H1 (cell line): ENCODE results near the gene TAS2R31. TPM values are rescaled to one million over a fixed set of nuclear protein-coding genes. Genes with fewer than 3 reads are reported as not detected.

Experiments used
- NRF1 ChIP-seq: IDR thresholded peaks from 2 replicates; pipeline ENCODE4 v1.6.1; 2011; ENCODE audit warnings: mild to moderate bottlenecking, low read depth, low read length, improper control_type of control experiment
- polyA plus RNA-seq, 7 experiments: library from polyadenylated mRNA; depleted of rRNA in 3 of 7; stranded (reverse) in 5 of 7; unstranded in 2 of 7; fragments of >200 nt in 5 of 7; fragments of 200-250 nt in 2 of 7; gene quantifications; 1 replicate in 5 of 7; 2 replicates in 1 of 7; 4 replicates in 1 of 7; pipeline versions ENCODE4 v1.2.1 to v1.2.3, GENCODE V29; 2011 to 2013; ENCODE audit warnings: missing spikeins in 2 of 7, mixed read lengths in 2 of 7
- total RNA-seq: library from RNA; stranded (reverse); fragmentation: NEBNext Ultra II Directional; extraction: Animal tissue kit (Norgen Biotek cat#: 25700); gene quantifications from 2 replicates; pipeline ENCODE4 v1.2.1, GENCODE V29; 2021

Gene TAS2R31
- total and polyA plus RNA-seq, 2 of the 8 experiments (the other 6 are each of a cell fraction or from before 2014, with no cell fraction given) = 0.24 to 1.4 TPM

GRCh38 chr12:10982244-10982643 is 49.0 kb downstream of the TAS2R31 start (continued):
- no peak for TF ChIP-seq NRF1

Other genes with a start within 250 kb of the TAS2R31 start
- not detected in 2 replicates for gene TAS2R7, start 228.8 kb downstream of the TAS2R31 start, total RNA-seq
- not detected in 2 replicates for gene TAS2R7, start 228.8 kb downstream of the TAS2R31 start, polyA plus RNA-seq (2011; rRNA removed)
- gene TAS2R8, start 224.1 kb downstream of the TAS2R31 start, total RNA-seq = not detected in 2 replicates
- not detected in 2 replicates for gene TAS2R8, start 224.1 kb downstream of the TAS2R31 start, polyA plus RNA-seq (2011; rRNA removed)
- gene TAS2R9, start 221.2 kb downstream of the TAS2R31 start, total RNA-seq = not detected in 2 replicates
- gene TAS2R9, start 221.2 kb downstream of the TAS2R31 start, polyA plus RNA-seq (2011; rRNA removed) = not detected in 2 replicates
- not detected in 2 replicates for gene TAS2R10, start 205.0 kb downstream of the TAS2R31 start, total RNA-seq
- 0.08 and 0.14 TPM in 2 replicates for gene TAS2R10, start 205.0 kb downstream of the TAS2R31 start, polyA plus RNA-seq (2011; rRNA removed)
- 2.0 TPM in 1 of 2 replicates, not detected in the other for gene PRR4, start 181.9 kb downstream of the TAS2R31 start, total RNA-seq
- 1.9 and 11.2 TPM in 2 replicates for gene PRR4, start 181.9 kb downstream of the TAS2R31 start, polyA plus RNA-seq (2011; rRNA removed)
- 4.3 and 6.5 TPM in 2 replicates for gene PRH1, start 147.2 kb downstream of the TAS2R31 start, total RNA-seq
- 2.1 and 4.5 TPM in 2 replicates for gene PRH1, start 147.2 kb downstream of the TAS2R31 start, polyA plus RNA-seq (2011; rRNA removed)
- gene TAS2R13, start 121.8 kb downstream of the TAS2R31 start, total RNA-seq = 0.17 TPM in 1 of 2 replicates, not detected in the other
- gene TAS2R13, start 121.8 kb downstream of the TAS2R31 start, polyA plus RNA-seq (2011; rRNA removed) = 0.09 TPM in 1 of 2 replicates, not detected in the other
- gene PRH2, start 102.2 kb downstream of the TAS2R31 start, total RNA-seq = not detected in 2 replicates
- 0.16 TPM in 1 of 2 replicates, not detected in the other for gene PRH2, start 102.2 kb downstream of the TAS2R31 start, polyA plus RNA-seq (2011; rRNA removed)
- gene TAS2R14, start 92.1 kb downstream of the TAS2R31 start, total RNA-seq = 0.78 and 0.80 TPM in 2 replicates
- gene TAS2R14, start 92.1 kb downstream of the TAS2R31 start, polyA plus RNA-seq (2011; rRNA removed) = 0.67 and 1.1 TPM in 2 replicates
- gene TAS2R50, start 44.5 kb downstream of the TAS2R31 start, total RNA-seq = 0.33 and 0.50 TPM in 2 replicates
- 0.11 TPM in 1 of 2 replicates, not detected in the other for gene TAS2R50, start 44.5 kb downstream of the TAS2R31 start, polyA plus RNA-seq (2011; rRNA removed)
- 0.54 and 0.71 TPM in 2 replicates for gene TAS2R20, start 33.1 kb downstream of the TAS2R31 start, total RNA-seq
- gene TAS2R20, start 33.1 kb downstream of the TAS2R31 start, polyA plus RNA-seq (2011; rRNA removed) = 0.17 and 0.57 TPM in 2 replicates
- gene TAS2R19, start 8.8 kb downstream of the TAS2R31 start, total RNA-seq = 0.99 and 1.1 TPM in 2 replicates
- gene TAS2R19, start 8.8 kb downstream of the TAS2R31 start, polyA plus RNA-seq (2011; rRNA removed) = 0.35 and 0.97 TPM in 2 replicates
- 0.48 TPM in 1 of 2 replicates, not detected in the other for gene TAS2R46, start 30.9 kb upstream of the TAS2R31 start, total RNA-seq
- 0.14 TPM in 2 replicates for gene TAS2R46, start 30.9 kb upstream of the TAS2R31 start, polyA plus RNA-seq (2011; rRNA removed)
- gene TAS2R43, start 60.9 kb upstream of the TAS2R31 start, total RNA-seq = not detected in 2 replicates
- 0.06 and 0.18 TPM in 2 replicates for gene TAS2R43, start 60.9 kb upstream of the TAS2R31 start, polyA plus RNA-seq (2011; rRNA removed)
- gene TAS2R30, start 103.2 kb upstream of the TAS2R31 start, total RNA-seq = 0.75 and 1.0 TPM in 2 replicates
- 0.16 and 0.33 TPM in 2 replicates for gene TAS2R30, start 103.2 kb upstream of the TAS2R31 start, polyA plus RNA-seq (2011; rRNA removed)
- gene SMIM10L1, start 139.8 kb upstream of the TAS2R31 start, total RNA-seq = 14.2 and 15.1 TPM in 2 replicates
- 3.7 and 5.4 TPM in 2 replicates for gene SMIM10L1, start 139.8 kb upstream of the TAS2R31 start, polyA plus RNA-seq (2011; rRNA removed)
- not detected in 2 replicates for gene TAS2R42, start 155.5 kb upstream of the TAS2R31 start, total RNA-seq
- gene TAS2R42, start 155.5 kb upstream of the TAS2R31 start, polyA plus RNA-seq (2011; rRNA removed) = not detected in 2 replicates
- gene PRB3, start 238.3 kb upstream of the TAS2R31 start, total RNA-seq = 0.67 and 0.94 TPM in 2 replicates
- 0.09 and 0.25 TPM in 2 replicates for gene PRB3, start 238.3 kb upstream of the TAS2R31 start, polyA plus RNA-seq (2011; rRNA removed)